ENCODE results near the gene TCP11L1.
A peak's percentile ranks its signal among the peaks of the same experiment; 100 is the strongest.
"Not testable (repeated sequence)": the region's sequence is repeated elsewhere in the genome, so short reads cannot be mapped to it uniquely, and the experiment has no call there.

The TCP11L1 gene

GRCh38 chr11:33040033-33040861 lies 875 bp downstream of the TCP11L1 start:
- no peak for DNase-seq
- Histone ChIP-seq H3K4me3 (ENCODE audit: low read depth, low read length) (peak overlapping the region; percentile 72), H3K9me3 (no peaks in the 10 kb centered on the region), H3K27me3 (no peaks in the 10 kb centered on the region), H3K36me3 (no peaks in the 10 kb centered on the region), H3K4me1 (no peaks in the 10 kb centered on the region)
- no peak for TF ChIP-seq CTCF (IDR thresholded peaks at IDR 0.05; ENCODE audit: low read depth, low read length)

- H3K4me3 ChIP-seq (ENCODE audit: low read depth, low read length), result no peak overlapping the region; the same call in 1 of the 2 replicates
- no peak for DNase-seq
Observed at GRCh38 chr11:33040862-33041453, 1.6 kb downstream of the TCP11L1 start.

GRCh38 chr11:33043221-33043830 lies 4.0 kb downstream of the TCP11L1 start:
- DNase-seq, result no peak
- Histone ChIP-seq H3K4me1 (no peaks in the 10 kb centered on the region), H3K27me3 (no peaks in the 10 kb centered on the region), H3K36me3 (no peaks in the 10 kb centered on the region), H3K9me3 (no peaks in the 10 kb centered on the region), H3K4me3 (ENCODE audit: low read depth, low read length) (no peak overlapping the region)
- TF ChIP-seq CTCF (IDR thresholded peaks at IDR 0.05; ENCODE audit: low read depth, low read length), result no peak

More at GRCh38 chr11:33040862-33041453, 1.6 kb downstream of the TCP11L1 start:
- no peaks in the 10 kb centered on the region for H3K27me3 ChIP-seq
- no peaks in the 10 kb centered on the region for H3K9me3 ChIP-seq
- no peak for TF ChIP-seq CTCF (IDR thresholded peaks at IDR 0.05; ENCODE audit: low read depth, low read length)
- H3K36me3 ChIP-seq, result no peaks in the 10 kb centered on the region
- H3K4me1 ChIP-seq, result no peaks in the 10 kb centered on the region

- no peak overlapping the region for H3K4me3 ChIP-seq (ENCODE audit: low read depth, low read length)
- H3K9me3 ChIP-seq, result no peaks in the 10 kb centered on the region
- H3K36me3 ChIP-seq, result no peaks in the 10 kb centered on the region
- TF ChIP-seq CTCF (IDR thresholded peaks at IDR 0.05; ENCODE audit: low read depth, low read length), result no peak
- no peaks in the 10 kb centered on the region for H3K4me1 ChIP-seq
- DNase-seq, result no peak
- no peaks in the 10 kb centered on the region for H3K27me3 ChIP-seq
Observed at GRCh38 chr11:33044285-33044756, 4.9 kb downstream of the TCP11L1 start.

- no peak for DNase-seq
- no peak for TF ChIP-seq CTCF (IDR thresholded peaks at IDR 0.05; ENCODE audit: low read depth, low read length)
- Histone ChIP-seq H3K4me1 (no peaks in the 10 kb centered on the region), H3K9me3 (no peaks in the 10 kb centered on the region), H3K4me3 (ENCODE audit: low read depth, low read length) (no peak overlapping the region), H3K27me3 (no peaks in the 10 kb centered on the region), H3K36me3 (no peaks in the 10 kb centered on the region)
Observed at GRCh38 chr11:33045551-33046255, 6.3 kb downstream of the TCP11L1 start.

GRCh38 chr11:33048701-33049100 lies 9.3 kb downstream of the TCP11L1 start:
- not testable (repeated sequence) for H3K9me3 ChIP-seq; H3K4me1 ChIP-seq; H3K36me3 ChIP-seq; H3K27me3 ChIP-seq; DNase-seq; H3K4me3 ChIP-seq (ENCODE audit: low read depth, low read length)

GRCh38 chr11:33049565-33050408 lies 10.4 kb downstream of the TCP11L1 start:
- H3K4me3 ChIP-seq (ENCODE audit: low read depth, low read length); H3K27me3 ChIP-seq; DNase-seq; H3K9me3 ChIP-seq; H3K36me3 ChIP-seq; H3K4me1 ChIP-seq: not testable (repeated sequence)
